Spleen (tissue), 7 donors: ENCODE measurements around the gene DPP3.
A peak's percentile ranks its signal among the peaks of the same experiment; 100 is the strongest.

ENCODE experiments used
- CTCF ChIP-seq, 11 experiments: fragments of 200-600 bp in 7 of 11; fragments of 450-650 bp in 4 of 11; sonication (generic) in 4 of 11; IDR thresholded peaks in 8 of 11; conservative IDR thresholded peaks in 3 of 11; 1 replicate in 7 of 11; 2 replicates in 4 of 11; pipeline versions ENCODE4 v1.4.0 to v1.8.0; 2016 to 2021; ENCODE audit warnings: antibody characterized with exemption in 11 of 11, inconsistent platforms in 4 of 11, mild to moderate bottlenecking in 1 of 11
- POLR2A ChIP-seq, 3 donors: fragments of 450-650 bp; IDR thresholded peaks; one replicate each; pipeline ENCODE4 v1.5.1; 2017; ENCODE audit warnings: antibody characterized with exemption in 3 of 3, mild to moderate bottlenecking in 1 of 3
- donor health status: DM: no; HTN: no; CAD: no; lungs with moderate emphysema.
- donor health status: DM: no; HTN: no; CAD: no.
- donor health status: DM: no; HTN: no; CAD: no.

- TF ChIP-seq POLR2A (IDR thresholded peaks at IDR 0.05) (peak; percentile 17 to 87 (median 65)), CTCF (IDR thresholded peaks at IDR 0.05 in 8 of 11, conservative IDR thresholded peaks at IDR 0.05 in 3 of 11) (peak in 2 of 11 experiments; percentile 14 to 34)
These were observed at the start of gene DPP3 for GRCh38 chr11:66480117-66480938.
